ENCODE measurements around the gene MT1HL1. TPM values are rescaled to one million over a fixed set of nuclear protein-coding genes. Genes with fewer than 3 reads are reported as not detected.

The MT1HL1 gene
- total RNA-seq, 1 donor from 2014 or later: not detected

DNA sequence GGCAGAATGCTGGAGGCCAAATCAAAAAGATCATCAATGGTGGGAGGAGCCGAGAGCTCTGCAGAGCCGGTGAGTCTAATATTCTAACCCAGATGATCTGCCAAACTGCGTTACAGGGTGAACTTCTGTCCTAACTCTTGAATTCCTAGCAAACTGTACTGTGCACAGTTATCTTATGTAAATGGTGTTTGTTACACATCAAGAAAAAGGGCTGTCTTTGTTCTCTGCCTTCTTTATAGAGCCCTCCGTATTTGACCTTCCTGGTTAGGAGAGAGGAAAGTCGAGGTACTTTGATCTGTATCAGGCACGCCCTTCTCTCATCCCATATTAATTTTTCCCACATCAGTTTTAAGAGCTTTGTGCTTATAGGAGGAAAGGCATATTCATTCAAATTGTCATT, 37.6 kb downstream of the MT1HL1 start:
- no peaks in the 10 kb centered on the region for H3K27me3 ChIP-seq (ENCODE audit: control insufficient read depth, insufficient read depth, low read length)
- no peak overlapping the region for H3K4me3 ChIP-seq (ENCODE audit: low read depth, low read length)
- DNase-seq (ENCODE audit: low read depth) (no peak), FAIRE-seq (no peak)
- TF ChIP-seq, protein P1, sequence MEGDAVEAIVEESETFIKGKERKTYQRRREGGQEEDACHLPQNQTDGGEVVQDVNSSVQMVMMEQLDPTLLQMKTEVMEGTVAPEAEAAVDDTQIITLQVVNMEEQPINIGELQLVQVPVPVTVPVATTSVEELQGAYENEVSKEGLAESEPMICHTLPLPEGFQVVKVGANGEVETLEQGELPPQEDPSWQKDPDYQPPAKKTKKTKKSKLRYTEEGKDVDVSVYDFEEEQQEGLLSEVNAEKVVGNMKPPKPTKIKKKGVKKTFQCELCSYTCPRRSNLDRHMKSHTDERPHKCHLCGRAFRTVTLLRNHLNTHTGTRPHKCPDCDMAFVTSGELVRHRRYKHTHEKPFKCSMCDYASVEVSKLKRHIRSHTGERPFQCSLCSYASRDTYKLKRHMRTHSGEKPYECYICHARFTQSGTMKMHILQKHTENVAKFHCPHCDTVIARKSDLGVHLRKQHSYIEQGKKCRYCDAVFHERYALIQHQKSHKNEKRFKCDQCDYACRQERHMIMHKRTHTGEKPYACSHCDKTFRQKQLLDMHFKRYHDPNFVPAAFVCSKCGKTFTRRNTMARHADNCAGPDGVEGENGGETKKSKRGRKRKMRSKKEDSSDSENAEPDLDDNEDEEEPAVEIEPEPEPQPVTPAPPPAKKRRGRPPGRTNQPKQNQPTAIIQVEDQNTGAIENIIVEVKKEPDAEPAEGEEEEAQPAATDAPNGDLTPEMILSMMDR (IDR thresholded peaks at IDR 0.05; ENCODE audit: insufficient read depth, low read length, severe bottlenecking): no peak
- H3K36me3 ChIP-seq (ENCODE audit: control insufficient read depth, insufficient read depth, low read length): no peaks in the 10 kb centered on the region

DNA sequence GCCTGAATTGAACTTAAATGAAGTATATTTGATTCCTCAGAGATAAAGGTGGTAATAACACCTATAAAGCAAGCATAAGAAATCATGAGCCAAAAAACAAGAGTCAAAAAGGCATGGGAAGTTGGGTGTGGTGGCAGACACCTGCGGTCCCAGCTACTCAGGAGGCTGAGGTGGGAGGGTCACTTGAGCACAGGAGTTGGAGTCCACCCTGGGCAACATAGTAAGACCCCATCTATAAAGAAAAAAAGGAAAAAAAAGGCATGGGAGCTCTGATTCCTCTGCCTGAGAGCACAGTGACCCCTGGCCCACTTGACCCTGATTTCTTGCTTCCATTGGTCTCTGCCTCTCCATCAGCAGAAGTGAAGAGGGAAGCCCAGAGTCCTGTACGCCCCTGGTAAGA, 40.3 kb downstream of the MT1HL1 start:
- FAIRE-seq: no peak
- TF ChIP-seq, protein P1 (IDR thresholded peaks at IDR 0.05; ENCODE audit: insufficient read depth, low read length, severe bottlenecking): no peak
- DNase-seq (ENCODE audit: low read depth): no peak
- no peak overlapping the region for H3K4me3 ChIP-seq (ENCODE audit: low read depth, low read length)
- H3K36me3 ChIP-seq (ENCODE audit: control insufficient read depth, insufficient read depth, low read length): no peaks in the 10 kb centered on the region
- no peaks in the 10 kb centered on the region for H3K27me3 ChIP-seq (ENCODE audit: control insufficient read depth, insufficient read depth, low read length)

DNA sequence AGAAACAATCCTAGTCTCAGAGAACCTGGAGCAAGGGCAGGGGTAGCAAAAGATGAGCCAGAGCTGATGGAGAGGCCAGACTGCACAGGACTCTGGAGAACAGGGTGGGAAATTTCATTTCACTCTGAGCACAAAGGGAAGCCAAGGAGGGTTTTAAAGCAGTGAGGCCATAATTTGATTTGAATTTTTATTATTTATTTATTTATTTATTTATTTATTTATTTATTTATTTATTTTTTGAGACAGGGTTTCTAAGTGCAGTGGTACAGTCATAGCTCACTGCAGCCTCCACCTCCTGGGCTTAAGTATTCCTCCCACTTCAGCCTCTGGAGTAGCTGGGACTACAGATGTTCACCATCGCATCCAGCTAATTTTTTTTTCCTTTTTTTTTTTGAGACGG, 45.1 kb downstream of the MT1HL1 start:
- H3K27me3 ChIP-seq (ENCODE audit: control insufficient read depth, insufficient read depth, low read length): no peaks in the 10 kb centered on the region
- TF ChIP-seq, protein P1 (IDR thresholded peaks at IDR 0.05; ENCODE audit: insufficient read depth, low read length, severe bottlenecking): no peak
- H3K4me3 ChIP-seq (ENCODE audit: low read depth, low read length): no peak overlapping the region
- no peaks in the 10 kb centered on the region for H3K36me3 ChIP-seq (ENCODE audit: control insufficient read depth, insufficient read depth, low read length)
- FAIRE-seq (no peak), DNase-seq (ENCODE audit: low read depth) (no peak)

GRCh38 chr1:236957235-236957634, 47.0 kb downstream of the MT1HL1 start:
- no peak for FAIRE-seq
- Histone ChIP-seq H3K27me3 (ENCODE audit: control insufficient read depth, insufficient read depth, low read length) (no peaks in the 10 kb centered on the region), H3K4me3 (ENCODE audit: low read depth, low read length) (no peak overlapping the region), H3K36me3 (ENCODE audit: control insufficient read depth, insufficient read depth, low read length) (no peaks in the 10 kb centered on the region)
- TF ChIP-seq, protein P1 (IDR thresholded peaks at IDR 0.05; ENCODE audit: insufficient read depth, low read length, severe bottlenecking): no peak
- no peak for DNase-seq (ENCODE audit: low read depth)

Other genes starting within 250 kb of the MT1HL1 start
- gene MTR, start 209.1 kb downstream of the MT1HL1 start, total RNA-seq: 13.1 and 13.4 TPM in 2 replicates
- gene RYR2, start 37.7 kb upstream of the MT1HL1 start, total RNA-seq: under 0.01 TPM in 1 of 2 replicates, not detected in the other